Transverse colon (tissue), 4 donors: ENCODE measurements around the gene TBCA.

Source experiments
- CTCF ChIP-seq, 5 experiments: fragments of 200-600 bp in 3 of 5; fragments of 450-650 bp in 2 of 5; sonication (generic) in 3 of 5; IDR thresholded peaks; 1 replicate in 2 of 5; 2 replicates in 3 of 5; pipeline ENCODE4 v1.5.1; 2016 to 2017; ENCODE audit warnings: antibody characterized with exemption in 5 of 5, inconsistent platforms in 3 of 5, mild to moderate bottlenecking in 2 of 5, moderate library complexity in 1 of 5
- EP300 ChIP-seq: sonication (generic); formaldehyde crosslinking; IDR thresholded peaks from one replicate; pipeline ENCODE4 v1.6.1; 2017; ENCODE audit warnings: antibody characterized with exemption, low read depth
- POLR2A ChIP-seq: fragments of 450-650 bp; IDR thresholded peaks from one replicate; pipeline ENCODE4 v1.6.1; 2016; ENCODE audit warnings: antibody characterized with exemption, mild to moderate bottlenecking, moderate library complexity
- POLR2AphosphoS5 ChIP-seq, 3 donors: sonication (generic); formaldehyde crosslinking; IDR thresholded peaks; one replicate each; pipeline ENCODE4 v1.6.1; 2016; ENCODE audit warnings: antibody characterized with exemption in 3 of 3

GRCh38 chr5:77778398-77778797 is 2.3 kb upstream of the TBCA start:
- no peak for TF ChIP-seq POLR2A
- TF ChIP-seq CTCF (IDR thresholded peaks at IDR 0.05), result no peak
- no peak for TF ChIP-seq EP300
- no peak for TF ChIP-seq POLR2AphosphoS5 (IDR thresholded peaks at IDR 0.05)
